Naive thymus-derived CD8-positive, alpha-beta T cell (primary cell): ENCODE data around the gene CHRNB2. TPM values are rescaled to one million over a fixed set of nuclear protein-coding genes. Genes with fewer than 3 reads are reported as not detected.

Experiments used
- polyA plus RNA-seq, 3 donors: library from polyadenylated mRNA; unstranded; fragments of 300-500 nt; fragmentation: Illumina TruSeq; gene quantifications; one replicate each; pipeline ENCODE4 v1.2.3, GENCODE V29; 2021
- total RNA-seq, 8 experiments: library from RNA in 2 of 8; stranded (reverse) in 2 of 8; gene quantifications; one replicate each; pipeline ENCODE4 v1.2.3 and lab custom pipeline; 2021 to 2026

CHRNB2 gene
- total and polyA plus RNA-seq, 5 experiments from 2014 or later = 0.03 TPM; not detected in 4

Other genes starting within 250 kb of the CHRNB2 start
- not detected for gene AQP10, start 246.7 kb upstream of the CHRNB2 start, total RNA-seq
- gene AQP10, start 246.7 kb upstream of the CHRNB2 start, polyA plus RNA-seq = not detected
- gene ATP8B2, start 242.3 kb upstream of the CHRNB2 start, total RNA-seq = 100 to 1,000 TPM; 111 to 114 TPM
- 10 to 100 TPM; 48.5 to 65.1 (median 55.6) TPM for gene ATP8B2, start 242.3 kb upstream of the CHRNB2 start, polyA plus RNA-seq
- 10 to 100 TPM; 44.4 to 49.9 TPM for gene IL6R, start 162.4 kb upstream of the CHRNB2 start, total RNA-seq
- gene IL6R, start 162.4 kb upstream of the CHRNB2 start, polyA plus RNA-seq = 10 to 100 TPM; 20.1 to 44.1 (median 28.4) TPM
- gene TDRD10, start 65.6 kb upstream of the CHRNB2 start, total RNA-seq = not detected
- gene TDRD10, start 65.6 kb upstream of the CHRNB2 start, polyA plus RNA-seq = not detected
- not detected for gene SHE, start 65.4 kb upstream of the CHRNB2 start, total RNA-seq
- not detected for gene SHE, start 65.4 kb upstream of the CHRNB2 start, polyA plus RNA-seq
- gene UBE2Q1, start 9.1 kb upstream of the CHRNB2 start, total RNA-seq = 100 to 1,000 TPM; 109 to 114 TPM
- gene UBE2Q1, start 9.1 kb upstream of the CHRNB2 start, polyA plus RNA-seq = 10 to 100 TPM; 10.5 to 13.3 (median 12.6) TPM
- 100 to 1,000 TPM; 219 to 251 TPM for gene ADAR, start 40.4 kb downstream of the CHRNB2 start, total RNA-seq
- 100 to 1,000 TPM in 2 of 3 donors, 10 to 100 TPM in 1; 93.2 to 132 (median 115) TPM for gene ADAR, start 40.4 kb downstream of the CHRNB2 start, polyA plus RNA-seq